GM18499 (cell line): ENCODE results near the gene ZFP3.
"Not testable (repeated sequence)": the region's sequence is repeated elsewhere in the genome, so short reads cannot be mapped to it uniquely, and the experiment has no call there.

Source experiments
- ATAC-seq: cut with Tn5 transposase; IDR thresholded peaks from one replicate; pipeline ENCODE4 v1.9.1; 2021; ENCODE audit warnings: moderate number of reproducible peaks; ENCODE audit not compliant: insufficient read depth, unreplicated experiment

ZFP3 gene

DNA sequence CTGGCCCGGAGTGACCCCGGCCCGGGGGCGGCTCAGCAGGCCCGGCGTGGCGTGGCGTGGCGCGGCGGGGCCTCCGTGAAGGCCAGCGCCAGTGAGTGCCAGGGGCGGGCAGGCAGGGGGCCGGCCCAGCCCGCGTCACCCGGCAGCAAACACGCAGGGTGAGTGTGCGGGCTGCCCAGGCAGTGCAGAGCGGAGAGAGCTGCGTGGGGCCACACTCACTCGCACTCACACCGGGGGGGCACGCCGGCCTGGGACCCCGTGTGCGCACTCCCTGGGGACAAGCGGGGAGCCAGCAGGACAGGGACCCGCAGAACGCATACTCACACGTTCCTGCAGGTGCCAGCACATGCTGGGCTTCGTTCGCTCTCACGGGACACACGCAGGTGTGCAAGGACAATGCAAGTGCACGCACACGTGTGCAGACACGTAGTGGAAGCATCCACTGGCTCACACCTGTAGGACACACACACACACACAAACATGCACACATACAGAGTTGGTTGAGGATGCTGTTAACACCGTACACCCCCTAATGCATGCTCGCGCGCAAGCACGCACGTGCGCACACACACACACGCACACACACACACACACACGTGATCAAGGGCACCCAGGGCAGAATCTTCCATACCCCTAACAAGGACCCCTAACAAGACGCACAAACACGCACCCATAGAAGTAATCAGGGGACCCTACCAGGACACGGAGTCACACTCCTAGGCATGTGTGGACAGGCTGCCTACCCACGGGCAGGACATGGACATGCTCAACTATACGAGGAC, 45.3 kb downstream of the ZFP3 start:
- no peak for ATAC-seq

DNA sequence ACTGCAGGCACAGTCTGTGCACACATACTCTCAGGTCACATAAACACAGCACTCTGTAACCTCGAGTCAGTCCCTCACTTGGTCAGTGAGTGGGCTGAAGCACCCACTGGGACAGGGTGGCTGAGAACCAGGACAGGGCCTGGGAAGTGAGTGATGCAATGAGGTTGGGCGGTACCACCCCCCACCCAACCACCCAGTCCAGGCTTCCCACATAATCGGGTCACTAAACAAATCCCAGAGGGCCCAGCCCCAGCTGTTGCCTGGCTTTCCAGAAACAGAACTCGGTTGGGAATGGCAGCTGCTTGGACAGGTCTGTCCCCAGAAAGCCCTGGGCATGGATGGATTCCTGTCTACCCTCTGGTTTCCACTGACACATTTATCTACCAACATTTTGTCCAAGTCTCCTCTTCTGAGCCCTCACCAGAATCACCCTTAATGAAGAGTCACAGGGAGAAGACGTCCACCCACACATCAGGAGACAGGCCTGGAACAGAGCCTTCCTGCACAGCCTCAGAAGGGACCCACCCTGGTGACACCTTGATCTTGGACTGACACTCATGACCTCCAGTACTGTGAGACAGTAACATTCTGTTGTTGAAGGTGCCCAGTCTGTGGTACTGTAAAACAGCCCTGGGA, 46.0 kb downstream of the ZFP3 start:
- ATAC-seq, result not testable (repeated sequence)

- not testable (repeated sequence) for ATAC-seq
These were observed 46.6 kb downstream of the ZFP3 start for GRCh38 chr17:5124896-5125295.

GRCh38 chr17:5126719-5127488, 48.6 kb downstream of the ZFP3 start:
- no peak for ATAC-seq

DNA sequence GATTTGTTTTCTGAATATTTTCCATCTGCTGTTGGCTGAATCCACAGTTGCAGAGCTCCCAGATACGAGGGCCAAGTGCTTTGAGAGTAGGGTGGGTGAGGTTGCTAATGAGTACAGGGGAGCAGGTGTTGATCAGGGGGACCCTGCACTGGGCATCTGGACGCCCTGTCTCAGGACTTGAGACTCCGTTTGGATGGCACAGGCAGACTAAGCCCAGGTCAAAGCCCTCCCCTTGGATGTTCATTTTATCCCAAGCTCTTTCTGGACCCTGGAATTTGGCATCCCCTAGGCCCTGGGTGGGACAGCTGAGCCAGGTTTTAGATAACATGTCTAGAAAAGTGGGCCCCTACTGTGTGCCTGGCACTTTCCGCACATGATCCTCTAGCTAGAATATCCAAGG, 49.6 kb downstream of the ZFP3 start:
- no peak for ATAC-seq

- not testable (repeated sequence) for ATAC-seq
These were observed 50.1 kb downstream of the ZFP3 start for GRCh38 chr17:5128387-5128786.

DNA sequence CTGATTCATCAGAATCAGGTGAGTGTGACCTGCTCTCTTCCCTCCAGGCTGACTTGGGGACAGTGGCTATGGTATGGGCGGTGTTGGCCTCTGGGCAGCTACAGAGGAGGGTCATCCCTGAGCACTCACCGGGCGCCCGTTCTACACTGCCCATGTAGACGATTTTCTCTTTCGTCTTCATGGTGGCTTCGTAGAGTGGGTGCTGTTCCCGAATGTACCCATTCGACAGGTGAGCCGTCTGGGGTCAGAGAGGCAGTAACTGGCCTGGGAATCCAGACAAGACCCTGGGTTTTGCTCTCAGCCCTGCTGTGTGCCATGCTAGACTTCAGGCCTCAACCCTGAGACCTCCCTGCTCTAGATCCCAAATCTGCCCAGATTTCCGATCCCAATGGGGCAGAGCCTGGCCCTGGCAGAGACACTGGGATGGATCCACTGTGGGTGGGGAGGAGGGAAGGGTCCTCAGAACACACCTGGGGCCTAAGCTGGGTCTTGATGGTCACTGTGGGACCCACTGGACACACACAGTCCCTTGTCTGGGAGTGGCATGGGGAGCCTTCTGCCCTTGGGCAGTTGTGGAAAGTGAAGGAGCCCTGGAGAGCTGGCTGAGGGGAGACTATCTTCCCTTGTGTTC, 50.8 kb downstream of the ZFP3 start:
- no peak for ATAC-seq

- not testable (repeated sequence) for ATAC-seq
These were observed 51.5 kb downstream of the ZFP3 start for GRCh38 chr17:5129770-5130169.

DNA sequence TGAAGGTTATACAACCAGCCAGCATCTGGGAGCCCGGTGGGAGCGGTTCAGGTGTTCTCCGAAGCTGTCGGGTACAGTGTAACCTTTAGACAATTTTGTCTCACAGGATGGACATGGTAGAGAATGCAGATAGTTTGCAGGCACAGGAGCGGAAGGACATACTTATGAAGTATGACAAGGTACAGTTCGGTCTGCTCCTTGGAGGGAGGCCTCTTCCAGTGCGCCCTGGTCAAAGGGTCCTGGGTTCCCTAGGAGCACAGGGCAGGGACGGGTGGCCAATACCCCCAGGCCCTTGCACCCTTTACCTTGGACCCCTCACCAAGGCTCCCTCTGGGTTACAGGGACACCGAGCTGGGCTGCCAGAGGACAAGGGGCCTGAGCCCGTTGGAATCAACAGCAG, 52.0 kb downstream of the ZFP3 start:
- ATAC-seq, result not testable (repeated sequence)

GRCh38 chr17:5130687-5131086, 52.4 kb downstream of the ZFP3 start:
- not testable (repeated sequence) for ATAC-seq

DNA sequence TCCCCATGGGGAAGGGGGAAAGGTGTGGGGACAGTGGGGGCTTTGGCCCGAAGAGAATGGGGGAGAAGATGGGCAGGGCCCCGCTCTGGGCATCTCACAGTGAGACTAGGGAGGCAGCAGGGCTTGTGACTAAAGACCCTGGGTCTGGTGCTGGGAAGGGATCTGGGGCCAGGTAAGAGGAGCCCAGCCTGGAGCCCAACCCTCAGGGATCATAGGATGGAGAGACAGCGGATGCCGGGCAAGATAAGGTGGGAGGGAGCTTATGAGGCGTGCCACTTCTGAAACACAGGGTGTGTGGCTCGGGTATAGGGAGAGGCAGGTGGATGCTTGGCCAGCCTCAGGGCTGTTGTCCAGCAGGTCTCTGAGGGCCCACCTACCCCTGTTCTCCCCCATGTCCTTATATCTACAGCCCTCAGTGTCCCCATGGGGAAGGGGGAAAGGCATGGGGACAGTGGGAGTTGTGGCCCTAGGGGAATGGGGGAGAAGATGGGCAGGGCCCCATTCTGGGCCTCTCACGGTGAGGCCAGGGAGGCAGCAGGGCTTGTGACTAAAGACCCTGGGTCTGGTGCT, 53.0 kb downstream of the ZFP3 start:
- ATAC-seq, result no peak

DNA sequence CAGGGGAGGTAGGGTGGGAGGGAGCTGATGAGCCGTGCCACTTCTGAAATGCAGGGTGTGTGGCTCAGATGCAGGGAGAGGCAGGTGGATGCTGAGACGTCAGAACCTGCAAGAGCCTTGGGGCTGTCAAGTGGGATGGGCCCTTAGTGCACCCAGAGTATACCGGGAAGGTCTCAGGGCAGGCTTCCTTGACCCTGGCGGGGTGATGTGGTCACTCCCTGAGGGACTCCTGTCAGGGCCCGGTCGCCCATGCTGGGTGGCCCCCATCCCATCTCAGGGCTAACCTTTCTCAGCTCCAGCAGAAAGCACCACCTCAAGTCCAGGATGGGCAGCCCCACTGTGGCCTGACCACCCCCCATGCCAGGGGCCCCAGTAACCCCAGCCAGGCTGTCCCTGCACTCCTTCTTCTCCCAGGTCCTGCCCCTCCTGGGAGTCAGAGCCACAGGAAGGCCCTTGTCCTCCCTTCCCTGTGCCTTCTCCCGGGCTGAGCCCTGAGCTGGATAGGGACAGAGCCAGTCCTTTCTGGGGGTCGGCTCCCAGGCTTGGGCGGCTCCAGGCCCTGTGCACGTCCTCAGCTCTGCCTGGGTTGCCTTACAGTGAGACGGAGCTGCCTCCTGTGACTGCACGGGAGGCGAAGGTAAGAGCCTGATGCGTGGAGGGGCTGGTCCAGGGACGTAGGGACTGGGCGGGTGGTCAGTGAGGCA, 53.7 kb downstream of the ZFP3 start:
- not testable (repeated sequence) for ATAC-seq

- ATAC-seq, result not testable (repeated sequence)
These were observed 54.4 kb downstream of the ZFP3 start for GRCh38 chr17:5132503-5133225.

GRCh38 chr17:5133311-5133710, 55.0 kb downstream of the ZFP3 start:
- no peak for ATAC-seq

GRCh38 chr17:5133961-5134360, 55.7 kb downstream of the ZFP3 start:
- ATAC-seq, result not testable (repeated sequence)

- ATAC-seq, result not testable (repeated sequence)
These were observed 56.3 kb downstream of the ZFP3 start for GRCh38 chr17:5134571-5134970.

DNA sequence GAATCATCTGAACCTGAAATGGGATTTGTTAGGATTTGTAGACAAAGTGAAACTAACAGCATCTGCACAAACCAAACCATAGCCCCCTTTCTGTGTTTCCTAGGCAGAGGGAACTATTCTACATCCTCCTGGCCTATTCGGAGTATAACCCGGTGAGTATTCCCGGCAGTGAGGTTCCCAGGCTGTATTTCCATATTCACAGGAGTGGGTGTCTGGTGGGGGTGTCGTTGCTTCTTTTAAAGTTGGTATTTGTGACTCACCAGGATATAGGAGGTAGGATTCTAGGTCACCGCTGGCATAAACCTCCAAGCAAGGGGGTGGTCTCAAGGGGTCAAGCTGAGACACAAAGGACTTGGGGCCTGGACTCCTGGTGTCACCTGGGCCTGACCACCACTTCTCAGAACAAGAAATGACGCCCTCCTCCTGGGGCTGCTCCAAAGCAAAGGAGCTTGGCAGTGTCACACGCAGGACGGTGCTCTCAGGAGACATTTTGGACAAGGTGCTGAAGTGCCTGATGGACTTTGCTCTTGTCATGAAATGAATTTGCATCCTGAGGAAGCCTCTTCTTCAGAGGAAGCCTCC, 57.0 kb downstream of the ZFP3 start:
- not testable (repeated sequence) for ATAC-seq

GRCh38 chr17:5135726-5136579, 57.7 kb downstream of the ZFP3 start:
- no peak for ATAC-seq
